Osteocyte (in vitro differentiated cells): Measurements from ENCODE around the gene HAO1. TPM values are rescaled to one million over a fixed set of nuclear protein-coding genes. Genes with fewer than 3 reads are reported as not detected.
"Not testable (repeated sequence)": the region's sequence is repeated elsewhere in the genome, so short reads cannot be mapped to it uniquely, and the experiment has no call there.

Experiments used
- DNase-seq: peaks from one replicate; pipeline ENCODE4 v3.0.0; 2021; ENCODE audit warnings: mixed read lengths; ENCODE audit not compliant: unreplicated experiment; ENCODE audit errors: extremely low spot score
- H3K27ac Mint-ChIP-seq: one replicate; pipeline ENCODE4 v1.8.0; 2021; ENCODE audit warnings: mild to moderate bottlenecking, mixed read lengths; ENCODE audit not compliant: unreplicated experiment
- H3K27me3 Mint-ChIP-seq: one replicate; pipeline ENCODE4 v1.8.0; 2021; ENCODE audit warnings: mixed read lengths; ENCODE audit not compliant: unreplicated experiment
- H3K36me3 Mint-ChIP-seq: one replicate; pipeline ENCODE4 v1.8.0; 2021; ENCODE audit warnings: mixed read lengths; ENCODE audit not compliant: unreplicated experiment
- H3K4me1 Mint-ChIP-seq: one replicate; pipeline ENCODE4 v1.8.0; 2021; ENCODE audit warnings: mixed read lengths; ENCODE audit not compliant: unreplicated experiment
- H3K4me3 Mint-ChIP-seq: one replicate; pipeline ENCODE4 v1.8.0; 2021; ENCODE audit warnings: mild to moderate bottlenecking, moderate library complexity, mixed read lengths; ENCODE audit not compliant: unreplicated experiment
- H3K9me3 Mint-ChIP-seq: one replicate; pipeline ENCODE4 v1.8.0; 2021; ENCODE audit warnings: mixed read lengths; ENCODE audit not compliant: unreplicated experiment
- total RNA-seq: library from RNA; stranded (reverse); gene quantifications from 2 replicates; pipeline ENCODE4 v1.2.1, GENCODE V29; 2021
- TF ChIP-seq, protein P1 (sequence below): fragments of 200-600 bp; sonication (generic); IDR thresholded peaks from 2 replicates; pipeline ENCODE4 v1.5.0; 2021; ENCODE audit warnings: antibody characterized with exemption, mild to moderate bottlenecking, moderate library complexity

HAO1 gene
- total RNA-seq, 1 donor from 2014 or later: not detected

GRCh38 chr20:7843613-7844012 lies 96.6 kb downstream of the HAO1 start:
- H3K27me3 Mint-ChIP-seq: peaks cover 16% of the 10 kb centered on the region
- no peak overlapping the region for H3K27ac Mint-ChIP-seq
- H3K9me3 Mint-ChIP-seq: no peaks in the 10 kb centered on the region
- no peaks in the 10 kb centered on the region for H3K36me3 Mint-ChIP-seq
- no peaks in the 10 kb centered on the region for H3K4me1 Mint-ChIP-seq
- DNase-seq: no peak
- TF ChIP-seq, protein P1, sequence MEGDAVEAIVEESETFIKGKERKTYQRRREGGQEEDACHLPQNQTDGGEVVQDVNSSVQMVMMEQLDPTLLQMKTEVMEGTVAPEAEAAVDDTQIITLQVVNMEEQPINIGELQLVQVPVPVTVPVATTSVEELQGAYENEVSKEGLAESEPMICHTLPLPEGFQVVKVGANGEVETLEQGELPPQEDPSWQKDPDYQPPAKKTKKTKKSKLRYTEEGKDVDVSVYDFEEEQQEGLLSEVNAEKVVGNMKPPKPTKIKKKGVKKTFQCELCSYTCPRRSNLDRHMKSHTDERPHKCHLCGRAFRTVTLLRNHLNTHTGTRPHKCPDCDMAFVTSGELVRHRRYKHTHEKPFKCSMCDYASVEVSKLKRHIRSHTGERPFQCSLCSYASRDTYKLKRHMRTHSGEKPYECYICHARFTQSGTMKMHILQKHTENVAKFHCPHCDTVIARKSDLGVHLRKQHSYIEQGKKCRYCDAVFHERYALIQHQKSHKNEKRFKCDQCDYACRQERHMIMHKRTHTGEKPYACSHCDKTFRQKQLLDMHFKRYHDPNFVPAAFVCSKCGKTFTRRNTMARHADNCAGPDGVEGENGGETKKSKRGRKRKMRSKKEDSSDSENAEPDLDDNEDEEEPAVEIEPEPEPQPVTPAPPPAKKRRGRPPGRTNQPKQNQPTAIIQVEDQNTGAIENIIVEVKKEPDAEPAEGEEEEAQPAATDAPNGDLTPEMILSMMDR: no peak
- H3K4me3 Mint-ChIP-seq: no peak overlapping the region

- DNase-seq: no peak
- Mint-ChIP-seq H3K4me3 (no peak overlapping the region), H3K4me1 (no peaks in the 10 kb centered on the region), H3K36me3 (no peaks in the 10 kb centered on the region), H3K27me3 (peaks cover 8% of the 10 kb centered on the region), H3K9me3 (no peaks in the 10 kb centered on the region), H3K27ac (no peak overlapping the region)
- TF ChIP-seq, protein P1: no peak
Measured at GRCh38 chr20:7841971-7842310, 98.3 kb downstream of the HAO1 start.

GRCh38 chr20:7841291-7841970 lies 98.8 kb downstream of the HAO1 start:
- H3K4me3 Mint-ChIP-seq: no peak overlapping the region
- no peaks in the 10 kb centered on the region for H3K9me3 Mint-ChIP-seq
- TF ChIP-seq, protein P1: no peak
- peaks cover 6% of the 10 kb centered on the region for H3K27me3 Mint-ChIP-seq
- no peak for DNase-seq
- no peaks in the 10 kb centered on the region for H3K36me3 Mint-ChIP-seq
- H3K27ac Mint-ChIP-seq: no peak overlapping the region
- H3K4me1 Mint-ChIP-seq: no peaks in the 10 kb centered on the region

DNA sequence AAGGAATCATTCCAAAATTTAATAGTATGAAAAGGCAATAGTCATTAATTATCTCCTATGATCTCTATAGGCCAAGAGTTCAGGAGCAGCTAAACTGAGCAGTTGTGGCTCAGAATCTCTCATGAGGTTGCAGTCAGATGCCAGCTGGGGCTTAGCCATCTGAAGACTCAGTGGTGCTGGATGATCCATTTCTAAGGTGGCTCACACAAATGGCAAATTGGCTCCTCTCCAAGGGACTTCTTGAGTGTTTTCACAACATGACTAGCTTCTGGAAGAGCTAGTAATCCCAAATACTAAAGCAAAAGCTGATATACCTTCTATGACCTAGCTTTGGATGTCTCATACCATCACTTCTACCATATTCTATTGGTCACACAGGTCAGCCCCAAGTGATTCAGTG lies 104.2 kb downstream of the HAO1 start:
- Mint-ChIP-seq H3K4me3 (no peak overlapping the region), H3K36me3 (no peaks in the 10 kb centered on the region), H3K9me3 (no peaks in the 10 kb centered on the region), H3K27me3 (no peaks in the 10 kb centered on the region), H3K4me1 (no peaks in the 10 kb centered on the region), H3K27ac (no peak overlapping the region)
- TF ChIP-seq, protein P1: no peak
- DNase-seq: no peak

GRCh38 chr20:7834441-7834840 lies 105.8 kb downstream of the HAO1 start:
- not testable (repeated sequence) for H3K27ac Mint-ChIP-seq, H3K4me1 Mint-ChIP-seq, H3K27me3 Mint-ChIP-seq, H3K4me3 Mint-ChIP-seq, H3K36me3 Mint-ChIP-seq, H3K9me3 Mint-ChIP-seq, DNase-seq

Other genes starting within 250 kb of the HAO1 start
- gene TMX4, start 79.3 kb upstream of the HAO1 start, total RNA-seq: 28.6 and 32.3 TPM in 2 replicates
- gene PLCB1, start 191.8 kb upstream of the HAO1 start, total RNA-seq: 32.1 and 33.3 TPM in 2 replicates